Lower leg skin (tissue), 4 donors: ENCODE results near the gene PROM1. TPM values are rescaled to one million over a fixed set of nuclear protein-coding genes. Genes with fewer than 3 reads are reported as not detected.
A peak's percentile ranks its signal among the peaks of the same experiment; 100 is the strongest.

ENCODE experiments used
- DNase-seq, 2 donors: peaks; one replicate each; pipeline ENCODE4 v3.0.0-alpha.2; 2019; ENCODE audit warnings: low spot score in 2 of 2
- H3K4me3 ChIP-seq: fragments of 200-600 bp; sonication (generic); 2 replicates; pipeline ENCODE4 v1.5.1; 2017; ENCODE audit warnings: mild to moderate bottlenecking, low read depth; ENCODE audit not compliant: poor library complexity, severe bottlenecking
- CTCF ChIP-seq, 3 donors: fragments of 450-650 bp; IDR thresholded peaks; one replicate each; pipeline ENCODE4 v1.5.1; 2016; ENCODE audit warnings: antibody characterized with exemption in 3 of 3, mild to moderate bottlenecking in 3 of 3, moderate library complexity in 2 of 3
- POLR2A ChIP-seq, 2 donors: fragments of 450-650 bp; IDR thresholded peaks; one replicate each; pipeline ENCODE4 v1.6.1; 2016 to 2017; ENCODE audit warnings: antibody characterized with exemption in 2 of 2, mild to moderate bottlenecking in 1 of 2, moderate library complexity in 1 of 2
- WGBS, 2 donors: methylation state at CpG; one replicate each; pipeline ENCODE4 v1.1.5; 2018; 5-methylcytosine and 5-hydroxymethylcytosine counted together
- intact Hi-C: fragments of 100-400 bp; cut with DNase I; formaldehyde crosslinking; loops from one replicate; pipeline ENCODE4 v1.15.0; 2023; ENCODE audit warnings: low total_unique reads
- total RNA-seq, 4 donors: library from RNA; depleted of rRNA; stranded (reverse); fragments of >200 nt; gene quantifications; one replicate each; pipeline ENCODE4 v1.1.0, GENCODE V29; 2016

Gene PROM1
- 1 to 10 TPM; 1.3 to 7.6 (median 2.9) TPM for total RNA-seq

- intact Hi-C loops, result no loop called here
- WGBS, 2 donors, result 1 to 4% methylated on average over 51 to 65 of the region's 81 CpGs
- TF ChIP-seq POLR2A (IDR thresholded peaks at IDR 0.05) (no peak), CTCF (IDR thresholded peaks at IDR 0.05) (peak in 1 of 3 donors; percentile 19)
- DNase-seq, result no peak
- peak within 1 kb of the TSS; percentile 10 for H3K4me3 ChIP-seq
Observed at GRCh38 chr4:16083241-16084191, at the start of gene PROM1. Gene PROM1, minus strand, starts transcription at chr4:16084023. Its CDS starts 8,117 bp downstream, at chr4:16075906.

DNA sequence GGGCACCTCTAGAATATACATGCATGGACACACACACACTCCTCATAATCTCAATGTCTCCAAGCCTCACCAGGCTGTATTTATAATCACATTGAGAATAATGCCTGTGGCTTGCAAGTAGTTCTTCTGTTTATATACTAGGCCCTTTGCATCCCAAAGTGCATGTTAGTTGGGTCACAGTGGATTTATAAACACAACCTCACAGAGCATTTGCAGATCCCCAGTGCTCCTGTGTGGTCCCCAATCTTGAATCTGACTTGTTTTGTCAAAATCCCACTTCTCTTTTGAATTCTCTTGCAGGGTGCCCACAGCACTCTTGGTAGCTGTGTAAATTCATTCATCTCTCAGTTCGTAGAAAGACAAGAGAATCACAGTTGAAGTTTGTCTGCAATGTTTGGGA lies 49.6 kb upstream of the PROM1 start:
- no peak for DNase-seq
- no peak for TF ChIP-seq CTCF (IDR thresholded peaks at IDR 0.05)
- TF ChIP-seq POLR2A (IDR thresholded peaks at IDR 0.05), result no peak
- H3K4me3 ChIP-seq, result no peak overlapping the region
- intact Hi-C loops, result no loop called here
- 81 to 86% methylated on average over 1 of the region's 1 CpG for WGBS, 2 donors

- intact Hi-C loops, result no loop called here
- no peak overlapping the region for H3K4me3 ChIP-seq
- no peak for DNase-seq
- TF ChIP-seq CTCF (IDR thresholded peaks at IDR 0.05) (no peak), POLR2A (IDR thresholded peaks at IDR 0.05) (no peak)
- WGBS, 2 donors, result 88 to 100% methylated on average over 1 of the region's 1 CpG
Observed at GRCh38 chr4:16131293-16131692, 47.5 kb upstream of the PROM1 start.

DNA sequence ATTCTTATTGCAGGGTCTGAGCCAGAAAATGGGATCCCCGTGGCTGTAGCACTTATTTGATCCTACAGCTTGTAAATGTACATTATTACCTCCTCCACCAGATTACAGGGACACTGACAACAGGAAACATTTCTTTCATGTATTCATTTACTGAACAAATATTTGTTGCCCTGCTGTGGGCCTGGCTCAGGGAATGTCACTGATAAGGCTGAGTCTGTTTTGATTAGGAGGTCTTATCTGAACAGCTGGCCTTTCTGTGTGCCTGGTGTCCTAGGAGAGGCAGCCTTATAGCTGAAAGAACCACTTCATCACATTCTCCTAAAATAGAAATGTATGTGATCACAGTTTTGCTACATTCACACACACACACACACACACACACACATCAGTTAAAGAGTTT lies 45.5 kb upstream of the PROM1 start:
- H3K4me3 ChIP-seq, result no peak overlapping the region
- intact Hi-C loops, result no loop called here
- 71 to 77% methylated on average over 1 of the region's 1 CpG for WGBS, 2 donors
- TF ChIP-seq POLR2A (IDR thresholded peaks at IDR 0.05), result no peak
- TF ChIP-seq CTCF (IDR thresholded peaks at IDR 0.05), result no peak
- DNase-seq, result no peak

DNA sequence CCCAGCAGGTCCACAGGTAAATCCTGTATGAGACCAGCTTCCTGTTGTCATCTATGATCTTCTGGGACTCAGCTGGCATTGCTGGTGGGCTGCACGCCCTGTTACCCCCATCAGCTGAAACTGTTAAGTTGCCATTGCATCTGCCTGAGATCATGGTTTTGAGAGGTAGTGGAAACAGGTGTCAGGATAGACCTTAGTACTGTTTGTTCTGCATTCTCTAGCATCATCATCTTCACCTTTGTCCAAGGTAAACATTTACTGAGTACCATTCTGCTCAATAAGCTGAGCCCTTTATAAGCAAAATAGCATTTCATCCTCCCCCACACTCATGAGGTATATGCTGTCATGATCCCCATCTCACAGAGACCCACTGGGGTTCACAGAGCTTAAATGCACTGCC lies 42.9 kb upstream of the PROM1 start:
- intact Hi-C loops, result no loop called here
- TF ChIP-seq CTCF (IDR thresholded peaks at IDR 0.05) (no peak), POLR2A (IDR thresholded peaks at IDR 0.05) (no peak)

More for the DNA sequence above, 42.9 kb upstream of the PROM1 start:
- DNase-seq, result no peak
- no peak overlapping the region for H3K4me3 ChIP-seq
- 100% methylated on average over 1 of the region's 1 CpG for WGBS, 2 donors
